Astrocyte of the cerebellum (primary cell): ENCODE data around the gene CASD1.

ENCODE experiments used
- DNase-seq: peaks from one replicate; pipeline ENCODE4 v3.0.0-alpha.2; 2011; ENCODE audit warnings: low read depth
- H3K4me3 ChIP-seq: 2 replicates; pipeline ENCODE4 v1.5.1; 2011; ENCODE audit warnings: mild to moderate bottlenecking, low read depth, low read length, moderate library complexity
- in situ Hi-C: cut with HindIII; loops from 2 replicates; pipeline ENCODE4 v1.10.0; 2017; ENCODE audit warnings: low sequenced_read_pairs
- TF ChIP-seq, protein P1 (sequence below): IDR thresholded peaks from 2 replicates; pipeline ENCODE4 v1.5.1; 2012; ENCODE audit warnings: low read length, low read depth, moderate library complexity, mild to moderate bottlenecking; ENCODE audit errors: missing control alignments

The CASD1 gene

GRCh38 chr7:94511718-94512117 is 2.1 kb downstream of the CASD1 start:
- TF ChIP-seq, protein P1, sequence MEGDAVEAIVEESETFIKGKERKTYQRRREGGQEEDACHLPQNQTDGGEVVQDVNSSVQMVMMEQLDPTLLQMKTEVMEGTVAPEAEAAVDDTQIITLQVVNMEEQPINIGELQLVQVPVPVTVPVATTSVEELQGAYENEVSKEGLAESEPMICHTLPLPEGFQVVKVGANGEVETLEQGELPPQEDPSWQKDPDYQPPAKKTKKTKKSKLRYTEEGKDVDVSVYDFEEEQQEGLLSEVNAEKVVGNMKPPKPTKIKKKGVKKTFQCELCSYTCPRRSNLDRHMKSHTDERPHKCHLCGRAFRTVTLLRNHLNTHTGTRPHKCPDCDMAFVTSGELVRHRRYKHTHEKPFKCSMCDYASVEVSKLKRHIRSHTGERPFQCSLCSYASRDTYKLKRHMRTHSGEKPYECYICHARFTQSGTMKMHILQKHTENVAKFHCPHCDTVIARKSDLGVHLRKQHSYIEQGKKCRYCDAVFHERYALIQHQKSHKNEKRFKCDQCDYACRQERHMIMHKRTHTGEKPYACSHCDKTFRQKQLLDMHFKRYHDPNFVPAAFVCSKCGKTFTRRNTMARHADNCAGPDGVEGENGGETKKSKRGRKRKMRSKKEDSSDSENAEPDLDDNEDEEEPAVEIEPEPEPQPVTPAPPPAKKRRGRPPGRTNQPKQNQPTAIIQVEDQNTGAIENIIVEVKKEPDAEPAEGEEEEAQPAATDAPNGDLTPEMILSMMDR = no peak
- in situ Hi-C loops = no loop called here
- no peak for DNase-seq
- no peak overlapping the region for H3K4me3 ChIP-seq

DNA sequence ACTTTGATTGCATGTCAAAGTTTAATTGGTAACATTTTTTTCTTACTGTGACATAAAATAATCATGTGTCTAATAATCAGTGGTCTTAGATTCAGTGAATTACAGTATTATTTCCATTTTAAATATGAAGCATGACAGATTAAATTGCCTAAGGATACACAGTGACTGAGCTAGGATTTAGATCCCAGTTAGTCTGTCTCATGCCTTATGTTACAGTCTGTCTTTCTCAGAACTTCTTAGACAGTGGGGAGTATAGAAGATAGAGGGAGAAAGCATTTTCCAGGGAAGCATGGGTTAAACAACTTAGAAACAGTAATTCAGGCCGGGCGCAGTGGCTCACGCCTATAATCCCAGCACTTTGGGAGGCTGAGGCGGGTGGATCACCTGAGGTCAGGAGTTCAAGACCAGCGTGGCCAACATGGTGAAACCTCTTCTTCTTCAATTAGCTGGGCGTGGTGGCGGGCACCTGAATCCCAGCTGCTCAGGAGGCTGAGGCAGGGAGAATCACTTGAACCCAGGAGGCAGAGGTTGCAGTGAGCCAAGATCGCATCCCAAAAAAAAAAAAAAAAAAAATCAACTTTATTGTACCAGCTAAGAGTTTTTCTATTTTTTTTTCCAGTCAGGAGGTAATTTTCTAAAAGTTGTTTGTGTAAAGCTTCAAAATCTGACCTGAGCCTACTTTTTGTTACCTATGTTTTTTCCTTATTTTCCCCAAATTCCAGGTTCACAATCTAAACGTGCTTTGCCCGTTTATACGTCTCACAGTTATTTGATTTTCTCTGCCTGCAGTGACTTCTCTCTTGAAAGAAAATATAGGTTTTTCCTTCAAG is 3.3 kb downstream of the CASD1 start:
- in situ Hi-C loops = no loop called here
- H3K4me3 ChIP-seq = no peak overlapping the region
- no peak for DNase-seq
- TF ChIP-seq, protein P1 = no peak

DNA sequence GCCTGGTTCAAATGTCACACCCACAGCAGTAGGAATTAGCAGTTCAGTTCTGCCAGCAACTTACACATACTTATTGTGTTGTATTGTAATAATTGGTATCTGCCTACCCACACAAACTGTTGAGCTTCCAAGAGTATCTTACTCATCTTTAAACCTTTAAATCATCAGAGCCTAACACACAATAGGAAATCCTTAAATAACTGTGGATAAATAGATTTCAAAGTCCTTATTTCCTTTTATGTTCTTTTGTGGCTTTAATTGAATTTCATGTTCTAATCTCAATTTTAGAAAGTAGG is 3.9 kb downstream of the CASD1 start:
- TF ChIP-seq, protein P1 = no peak
- in situ Hi-C loops = no loop called here
- H3K4me3 ChIP-seq = no peak overlapping the region
- no peak for DNase-seq

- in situ Hi-C loops = no loop called here
- TF ChIP-seq, protein P1 = no peak
- no peak for DNase-seq
These were observed 4.7 kb downstream of the CASD1 start for GRCh38 chr7:94514140-94514889.

GRCh38 chr7:94514917-94515316 is 5.3 kb downstream of the CASD1 start:
- TF ChIP-seq, protein P1 = no peak
- no peak for DNase-seq
- in situ Hi-C loops = no loop called here
- H3K4me3 ChIP-seq = no peak overlapping the region

More at GRCh38 chr7:94514140-94514889, 4.7 kb downstream of the CASD1 start:
- H3K4me3 ChIP-seq = no peak overlapping the region

DNA sequence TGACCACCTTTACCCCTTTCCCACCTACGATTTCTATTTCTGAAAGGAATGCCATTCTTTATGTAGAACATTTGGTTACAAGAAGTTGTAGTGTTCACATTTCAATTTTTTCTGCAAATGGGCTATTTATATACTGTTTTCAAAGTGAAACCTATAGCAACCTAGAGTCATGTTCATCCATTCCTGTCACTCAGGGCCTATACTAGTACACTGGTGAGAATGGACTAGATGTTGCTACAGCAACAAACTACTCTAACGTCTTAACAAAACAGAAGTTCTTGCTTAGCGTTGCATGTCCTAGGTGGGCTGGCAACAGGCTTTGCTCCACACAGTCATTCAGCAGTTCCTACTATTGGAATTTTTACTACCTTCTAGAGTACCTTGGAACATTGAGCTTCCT is 16.3 kb downstream of the CASD1 start:
- DNase-seq = no peak
- in situ Hi-C loops = no loop called here
- no peak overlapping the region for H3K4me3 ChIP-seq
- TF ChIP-seq, protein P1 = no peak
